ENCODE results near the gene PER3.
"Not testable (repeated sequence)": the region's sequence is repeated elsewhere in the genome, so short reads cannot be mapped to it uniquely, and the experiment has no call there.

The PER3 gene

DNA sequence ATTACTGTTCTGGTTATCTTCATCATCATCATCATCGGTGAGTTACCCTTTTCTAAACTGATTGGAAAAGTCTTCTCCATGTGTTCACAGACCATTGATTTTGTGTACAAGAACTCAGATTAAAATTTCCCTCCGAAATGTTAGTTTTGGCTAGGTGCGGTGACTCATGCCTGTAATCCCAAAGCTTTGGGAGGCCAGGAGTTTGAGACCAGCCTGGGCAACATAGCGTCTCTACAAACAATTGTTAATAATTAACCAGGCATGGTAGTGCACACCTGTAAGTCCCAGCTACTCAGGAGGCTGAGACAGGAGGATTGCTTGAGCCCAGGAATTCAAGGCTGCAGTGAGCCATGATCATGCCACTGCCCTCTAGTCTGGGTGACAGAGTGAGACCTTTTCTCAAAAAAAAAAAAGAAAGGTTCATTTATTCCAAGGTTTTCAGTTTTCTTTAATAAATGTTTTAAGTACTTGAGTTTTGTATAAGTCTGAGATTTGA, 5.9 kb upstream of the PER3 start:
- no peak for DNase-seq (ENCODE audit: low spot score)

DNA sequence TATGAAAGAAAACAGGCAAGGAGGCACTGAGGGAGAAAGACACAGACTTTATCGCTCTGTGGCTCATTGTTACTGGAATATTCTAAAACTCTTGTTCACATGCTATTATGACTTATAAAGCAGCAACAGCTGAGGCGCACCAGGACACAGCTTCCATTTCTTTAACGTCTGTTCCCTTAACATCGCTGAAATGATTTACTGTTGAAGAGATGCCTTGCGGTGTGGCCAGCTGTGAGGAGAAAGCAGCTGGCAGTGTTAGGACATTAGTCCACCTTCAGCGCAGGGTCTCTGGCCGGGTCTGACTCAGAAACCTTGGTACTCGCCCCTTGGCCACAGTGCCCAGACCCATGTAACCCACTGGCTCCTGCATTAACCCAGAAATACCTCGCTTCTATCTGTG, 3.1 kb upstream of the PER3 start:
- DNase-seq (ENCODE audit: low spot score), result no peak

DNA sequence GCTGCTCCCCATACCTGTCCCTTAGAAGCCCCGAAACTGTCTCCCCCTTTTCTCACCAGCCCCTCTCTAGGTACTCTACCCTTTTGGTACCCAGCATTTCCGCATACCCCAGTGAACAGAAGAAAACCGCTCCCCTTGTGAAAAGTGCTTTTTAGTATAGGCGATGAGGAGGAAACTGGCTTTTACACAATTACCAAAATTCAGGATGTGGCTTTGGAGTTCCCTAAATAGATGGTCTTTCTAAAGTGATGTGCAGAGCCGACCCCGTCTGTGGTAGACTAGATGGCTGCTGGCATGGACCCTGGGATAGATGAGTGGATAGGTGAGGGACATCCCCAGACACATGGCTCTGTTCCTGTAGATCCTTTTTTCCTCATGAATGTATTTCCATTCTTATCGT, 2.6 kb upstream of the PER3 start:
- DNase-seq (ENCODE audit: low spot score), result no peak

DNA sequence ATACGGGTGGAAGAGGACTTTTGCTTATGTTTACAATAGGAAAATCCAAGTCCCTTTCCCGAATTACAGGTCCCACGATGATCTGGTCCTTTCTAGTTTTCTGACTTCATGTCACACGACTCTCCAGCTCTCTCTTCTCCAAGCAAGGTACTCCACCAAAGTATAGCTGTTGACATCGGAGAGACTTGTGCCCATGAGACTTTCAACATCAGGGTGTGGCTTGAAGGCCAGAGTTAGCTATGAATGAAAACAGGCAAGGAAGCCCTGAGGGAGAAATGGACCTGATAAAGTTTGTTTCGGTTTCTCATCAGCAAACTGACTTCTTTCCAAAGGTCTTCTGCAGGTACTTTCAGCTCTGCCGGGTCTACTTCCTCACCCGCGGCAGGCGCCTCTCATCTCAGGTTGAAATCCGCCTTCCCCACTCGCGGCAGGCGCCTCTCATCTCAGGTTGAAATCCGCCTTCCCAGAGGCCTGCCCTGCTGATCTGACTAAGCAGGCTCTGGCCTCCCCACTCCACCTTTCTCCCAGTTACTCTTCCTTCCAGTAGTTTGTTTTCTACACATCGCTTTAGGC, 2.1 kb upstream of the PER3 start:
- no peak for DNase-seq (ENCODE audit: low spot score)

DNA sequence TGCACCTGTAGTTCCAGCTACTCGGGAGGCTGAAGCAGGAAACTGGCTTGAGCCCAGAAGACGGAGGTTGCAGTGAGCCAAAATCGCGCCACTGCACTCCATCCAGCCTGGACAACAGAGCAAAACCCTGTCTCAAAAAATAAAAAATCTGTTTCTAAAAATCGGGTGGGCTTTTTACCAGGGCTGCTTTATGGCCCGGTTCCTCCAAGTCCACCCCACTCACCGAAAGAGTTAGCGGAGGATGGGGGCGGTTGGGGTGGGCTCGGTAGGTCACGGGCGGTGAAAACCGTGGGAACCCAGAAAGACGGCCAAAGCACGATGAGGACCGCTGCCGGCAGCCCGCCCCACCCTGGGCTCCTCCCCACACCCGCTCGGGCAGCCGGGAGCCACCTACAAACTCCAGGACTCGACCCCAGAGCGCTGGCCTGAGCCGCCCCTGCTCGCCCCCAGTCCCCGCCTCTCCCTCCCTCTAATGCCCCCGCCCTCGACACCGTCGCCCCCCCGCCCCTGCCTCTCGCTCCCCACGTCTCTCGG, 846 bp upstream of the PER3 start:
- DNase-seq (ENCODE audit: low spot score), result peak; percentile 74

DNA sequence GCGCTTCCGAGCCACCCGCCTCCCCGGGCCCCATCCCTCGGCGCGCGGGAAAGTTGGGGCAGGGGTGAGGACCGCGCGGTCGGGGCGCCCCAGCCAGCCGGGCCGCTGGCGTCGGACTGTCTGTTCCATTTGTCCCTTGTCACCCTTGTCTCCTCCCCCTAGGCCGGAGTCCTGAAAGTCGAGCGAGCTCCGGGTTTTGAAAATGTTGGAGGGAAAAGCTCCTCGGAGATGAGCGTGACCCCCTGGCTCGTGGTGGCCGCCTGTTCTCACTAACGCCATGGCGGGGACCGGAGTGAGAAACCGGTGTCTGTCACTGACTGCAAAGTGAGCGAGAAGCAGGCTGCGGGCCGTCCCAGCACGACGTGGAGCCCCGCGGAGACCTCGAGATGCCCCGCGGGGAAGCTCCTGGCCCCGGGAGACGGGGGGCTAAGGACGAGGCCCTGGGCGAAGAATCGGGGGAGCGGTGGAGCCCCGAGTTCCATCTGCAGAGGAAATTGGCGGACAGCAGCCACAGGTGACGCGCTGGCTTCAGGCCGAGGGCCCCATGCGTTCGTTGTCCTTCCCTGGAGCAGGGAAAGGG, 491 bp downstream of the PER3 start:
- peak; percentile 50 for DNase-seq (ENCODE audit: low spot score)

DNA sequence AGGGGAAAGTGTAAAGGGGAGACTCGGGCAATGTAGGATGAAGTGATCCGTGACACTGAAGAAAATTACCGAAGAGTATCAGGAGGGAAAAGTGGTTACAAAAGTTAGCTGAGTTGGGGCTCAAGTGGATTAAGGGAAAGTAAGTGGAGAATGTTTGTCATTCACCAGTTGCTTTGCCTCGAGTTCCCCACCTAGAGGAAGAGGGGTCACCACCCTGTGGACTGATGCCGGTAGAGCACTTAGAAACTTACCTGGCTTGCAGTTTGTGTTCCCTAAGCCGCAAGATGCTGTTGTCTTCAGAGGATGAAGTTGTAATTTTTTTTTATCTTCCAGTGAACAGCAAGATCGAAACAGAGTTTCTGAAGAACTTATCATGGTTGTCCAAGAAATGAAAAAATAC, 1.0 kb downstream of the PER3 start:
- no peak for DNase-seq (ENCODE audit: low spot score)

DNA sequence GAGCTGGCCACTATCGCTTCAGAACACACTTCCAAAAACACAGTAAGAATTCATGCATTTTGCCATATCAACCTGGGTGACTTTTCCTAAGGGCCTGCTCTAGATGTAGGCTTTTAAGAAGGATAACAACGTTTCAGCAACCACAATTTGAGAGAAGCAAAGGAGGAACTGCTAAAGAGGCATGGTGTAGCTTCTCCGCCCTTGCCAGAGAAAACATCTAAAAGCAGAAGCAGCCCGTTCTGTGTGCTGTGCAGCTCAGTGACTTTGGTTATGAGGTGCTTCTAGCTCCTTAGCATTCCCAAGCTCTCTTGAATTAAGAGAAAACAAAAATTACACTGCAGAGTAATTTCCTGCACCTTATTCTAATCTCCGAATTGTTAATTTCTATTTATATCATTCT, 2.7 kb downstream of the PER3 start:
- DNase-seq (ENCODE audit: low spot score), result peak; percentile 31

DNA sequence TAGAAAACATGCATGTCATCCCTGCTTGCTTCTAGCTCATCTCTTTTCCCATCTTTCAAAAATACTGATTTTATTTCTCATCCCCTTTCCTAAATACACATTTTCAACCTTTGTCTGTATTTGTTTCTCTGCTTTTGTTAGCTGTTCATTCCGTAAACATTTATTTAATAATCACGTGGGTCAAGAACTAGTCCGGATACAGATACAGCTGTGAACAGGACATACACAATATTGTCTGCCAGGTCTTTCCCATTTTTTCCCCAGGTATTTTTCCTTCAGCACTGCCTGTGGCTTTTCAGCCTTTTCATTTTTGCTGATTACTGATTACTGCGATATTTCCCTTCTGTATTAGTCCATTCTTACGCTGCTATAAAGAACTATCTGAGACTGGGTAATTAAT, 5.7 kb downstream of the PER3 start:
- no peak for DNase-seq (ENCODE audit: low spot score)

DNA sequence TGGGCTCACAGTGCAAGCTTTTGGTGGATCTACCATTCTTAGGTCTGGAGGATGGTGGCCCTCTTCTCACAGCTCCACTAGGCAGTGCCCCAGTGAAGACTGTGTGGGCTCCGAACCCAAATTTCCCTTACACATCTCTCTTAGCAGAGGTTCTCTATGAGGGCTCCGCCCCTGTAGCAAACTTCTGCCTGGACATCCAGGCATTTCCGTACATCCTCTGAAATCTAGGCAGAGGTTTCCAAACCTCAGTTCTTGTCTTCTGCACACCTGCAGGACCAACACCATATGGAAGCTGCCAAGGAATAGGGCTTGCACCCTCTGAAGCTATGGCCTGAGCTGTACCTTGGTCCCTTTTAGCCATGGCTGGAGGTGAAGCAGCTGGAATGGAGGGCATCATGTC, 6.9 kb downstream of the PER3 start:
- DNase-seq (ENCODE audit: low spot score), result not testable (repeated sequence)

DNA sequence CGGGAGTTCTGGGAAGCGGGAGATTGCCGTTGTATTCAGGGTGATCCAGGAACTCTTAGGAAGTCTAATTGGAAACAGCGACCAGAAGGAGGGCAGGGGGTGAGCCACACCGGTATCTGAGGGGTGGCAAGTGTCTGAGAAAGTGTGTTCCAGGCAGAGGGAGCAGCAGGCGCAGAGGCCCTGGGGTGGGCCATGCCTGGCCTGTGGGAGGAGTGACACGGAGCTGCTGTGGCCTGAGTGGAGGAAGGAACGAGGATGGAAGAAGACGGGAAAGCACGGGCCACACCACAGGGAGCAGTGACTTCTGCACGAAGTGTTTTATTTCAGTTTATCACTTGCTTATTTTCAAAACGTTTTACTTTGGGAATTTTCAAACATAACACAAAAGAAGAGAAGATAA, 11.3 kb downstream of the PER3 start:
- no peak for DNase-seq (ENCODE audit: low spot score)

DNA sequence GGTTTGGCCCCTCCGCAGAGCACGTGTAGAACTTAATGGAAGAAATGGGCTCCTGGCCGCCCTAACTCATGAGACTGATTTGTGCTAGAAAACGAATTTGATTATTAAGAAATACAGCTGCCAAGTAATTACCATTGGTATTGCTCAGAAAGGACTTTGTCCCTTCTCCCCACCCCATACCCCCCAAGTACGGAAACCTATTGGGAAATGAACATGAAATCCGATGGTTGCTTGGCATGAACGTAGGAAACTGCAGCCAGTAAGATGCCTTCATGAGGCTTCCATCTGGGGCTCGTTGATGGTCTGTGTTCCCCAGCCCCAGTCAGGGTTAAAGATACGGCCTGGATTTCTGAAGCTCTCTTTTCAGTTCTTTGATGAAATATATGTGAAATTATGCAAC, 21.4 kb downstream of the PER3 start:
- DNase-seq (ENCODE audit: low spot score), result no peak

DNA sequence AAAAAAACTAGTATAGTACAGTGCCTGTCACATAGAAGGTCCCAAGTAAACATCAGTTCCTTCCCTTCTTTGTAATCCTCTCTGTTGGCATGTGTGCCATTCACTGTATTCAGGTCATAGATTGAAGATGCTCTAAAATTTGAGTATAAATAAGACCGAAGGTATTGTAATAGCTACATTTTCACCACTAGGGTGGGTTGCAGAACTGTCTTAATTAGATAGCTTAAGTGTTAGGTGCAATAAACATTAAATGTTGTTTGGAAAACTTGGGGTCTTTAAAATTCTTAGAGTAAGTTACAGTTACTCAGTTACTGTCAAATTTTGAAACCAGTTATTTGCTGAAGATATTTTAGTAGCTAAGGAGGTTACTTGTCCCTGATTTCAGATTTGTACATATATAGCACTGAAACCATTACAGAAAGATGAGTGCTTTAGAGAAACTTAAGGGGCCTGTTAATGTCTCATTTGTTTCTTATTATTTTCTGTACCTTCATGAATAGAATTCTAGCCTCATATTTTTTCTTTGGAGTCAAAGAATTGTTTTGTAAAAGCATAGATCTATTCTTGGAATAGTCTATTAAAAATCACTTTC, 24.3 kb downstream of the PER3 start:
- DNase-seq (ENCODE audit: low spot score), result no peak

DNA sequence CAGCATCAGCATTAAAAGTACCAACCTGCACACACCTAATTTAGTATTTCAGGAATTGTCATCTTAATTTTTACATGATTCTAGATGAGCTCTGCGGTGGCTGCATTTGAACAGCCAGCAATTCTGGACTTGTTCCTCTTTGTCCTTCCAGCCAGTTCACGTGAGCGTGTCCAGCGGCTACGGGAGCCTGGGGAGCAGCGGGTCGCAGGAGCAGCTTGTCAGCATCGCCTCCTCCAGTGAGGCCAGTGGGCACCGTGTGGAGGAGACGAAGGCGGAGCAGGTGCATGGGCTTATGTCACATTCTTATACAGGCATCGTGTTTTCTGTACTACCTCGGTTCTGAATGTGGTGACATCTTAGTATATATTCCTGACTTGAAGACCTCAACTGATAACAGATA, 25.7 kb downstream of the PER3 start:
- DNase-seq (ENCODE audit: low spot score), result no peak

DNA sequence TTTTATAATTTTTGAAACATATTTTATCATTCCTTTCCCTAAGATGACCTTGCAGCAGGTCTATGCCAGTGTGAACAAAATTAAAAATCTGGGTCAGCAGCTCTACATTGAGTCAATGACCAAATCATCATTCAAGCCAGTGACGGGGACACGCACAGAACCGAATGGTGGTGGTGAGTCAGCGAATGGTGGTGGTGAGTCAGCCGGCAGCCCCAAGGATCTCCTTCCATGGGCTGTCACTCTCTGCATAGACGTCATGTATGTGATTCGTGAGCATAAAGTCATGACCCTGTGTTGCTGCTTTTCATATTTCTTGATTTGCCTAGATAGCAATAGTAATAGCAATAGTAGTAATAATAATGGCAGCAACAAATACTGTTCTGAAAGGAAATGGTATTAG, 26.3 kb downstream of the PER3 start:
- DNase-seq (ENCODE audit: low spot score), result no peak

DNA sequence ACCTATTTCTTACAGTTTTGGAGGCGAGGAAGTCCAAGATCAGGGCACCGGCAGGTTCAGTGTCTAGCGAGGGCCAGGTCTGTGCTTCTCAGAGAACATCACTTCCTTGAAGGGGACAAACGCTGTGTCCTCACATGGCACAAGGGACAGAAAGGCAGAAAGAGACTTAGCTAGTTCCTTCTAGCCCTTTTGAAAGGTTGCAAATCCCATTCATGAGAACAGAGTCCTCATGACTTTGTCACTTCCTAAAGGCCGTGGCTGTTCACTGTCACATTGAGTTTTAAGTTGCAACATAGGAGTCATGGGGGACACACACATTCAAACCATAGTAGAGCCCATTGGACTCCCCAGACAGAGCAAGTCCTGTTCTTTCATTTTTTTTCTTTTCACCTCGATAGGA, 27.4 kb downstream of the PER3 start:
- no peak for DNase-seq (ENCODE audit: low spot score)

DNA sequence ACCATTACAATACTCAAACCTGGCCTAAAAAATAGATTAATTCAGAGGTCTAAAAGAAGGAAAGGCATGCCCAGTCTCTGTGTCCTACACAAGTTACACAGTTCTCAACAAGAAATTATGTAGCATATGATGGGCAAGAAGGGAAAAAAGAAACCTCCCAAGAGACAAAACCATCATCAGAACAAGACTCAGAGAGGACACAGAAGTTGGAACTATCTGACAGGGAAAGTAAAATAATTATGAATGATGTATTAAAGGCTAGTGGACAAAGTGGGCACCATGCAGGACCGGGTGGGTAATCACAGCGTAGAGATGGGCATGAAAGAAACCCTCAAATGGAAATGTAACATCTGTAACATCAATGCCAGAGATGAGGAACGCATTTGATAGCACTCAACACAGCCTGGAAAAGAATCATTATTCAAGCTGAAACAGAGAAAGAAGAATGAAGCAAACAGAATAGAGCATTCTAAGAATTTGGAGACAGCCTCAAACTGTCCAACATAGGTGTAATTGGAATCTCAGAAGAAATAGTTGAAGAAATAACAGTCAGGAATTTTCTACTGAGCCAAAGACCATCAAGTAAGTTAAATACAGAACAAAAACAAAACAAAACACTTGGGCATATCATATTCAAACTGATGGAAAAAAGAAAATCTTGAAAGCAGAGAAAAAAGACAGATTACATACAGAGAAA, 29.7 kb downstream of the PER3 start:
- no peak for DNase-seq (ENCODE audit: low spot score)

DNA sequence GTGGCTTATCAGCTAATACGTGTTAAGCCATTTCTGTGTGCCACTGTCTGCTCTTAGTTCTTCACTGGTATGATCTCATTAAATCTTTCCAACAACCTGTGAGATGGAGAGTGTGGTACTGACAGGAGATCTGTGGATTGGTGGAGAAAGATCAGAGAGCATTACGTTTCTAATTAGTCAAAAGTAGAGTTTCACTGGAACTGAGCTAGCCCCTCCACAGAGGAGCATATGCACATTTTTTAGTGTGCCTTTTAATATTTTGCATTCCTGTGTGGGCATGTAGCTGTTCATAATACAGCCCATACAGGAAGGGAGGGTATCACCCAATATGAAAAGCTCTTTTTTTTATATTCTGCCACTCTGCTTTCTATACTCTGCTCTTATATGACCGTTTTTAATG, 37.2 kb downstream of the PER3 start:
- DNase-seq (ENCODE audit: low spot score), result no peak

DNA sequence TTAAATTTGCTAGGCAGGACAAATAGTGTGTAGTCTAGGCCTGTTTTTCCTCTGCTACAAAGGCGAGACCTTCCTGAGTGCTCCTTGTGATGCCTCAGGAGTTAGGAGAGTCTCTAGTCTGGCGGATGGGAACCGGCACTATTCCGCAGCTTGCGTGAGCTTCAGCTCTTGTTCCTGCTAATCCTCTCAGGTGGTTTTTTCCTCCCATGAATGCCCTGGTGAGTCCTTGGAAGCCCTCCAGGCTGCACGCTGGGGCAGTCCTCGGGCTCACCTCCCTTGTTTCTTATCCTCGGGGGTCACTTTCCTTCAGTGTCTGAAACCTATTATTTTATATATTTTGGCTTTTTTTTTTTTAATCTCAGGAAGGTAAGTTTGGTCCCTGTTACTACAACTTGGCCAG, 40.6 kb downstream of the PER3 start:
- DNase-seq (ENCODE audit: low spot score), result no peak

DNA sequence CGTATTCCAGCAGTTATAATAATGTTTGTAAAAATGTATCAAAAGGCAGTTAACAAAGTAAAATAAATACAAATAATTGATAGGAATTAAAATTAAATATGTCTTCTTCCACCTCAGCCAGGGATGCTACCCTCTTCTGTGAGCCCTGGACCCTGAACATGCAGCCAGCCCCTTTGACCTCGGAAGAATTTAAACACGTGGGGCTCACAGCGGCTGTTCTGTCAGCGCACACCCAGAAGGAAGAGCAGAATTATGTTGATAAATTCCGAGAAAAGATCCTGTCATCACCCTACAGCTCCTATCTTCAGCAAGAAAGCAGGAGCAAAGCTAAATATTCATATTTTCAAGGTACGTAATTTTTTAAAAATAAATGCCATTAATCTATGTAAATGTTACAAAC, 42.3 kb downstream of the PER3 start:
- no peak for DNase-seq (ENCODE audit: low spot score)

DNA sequence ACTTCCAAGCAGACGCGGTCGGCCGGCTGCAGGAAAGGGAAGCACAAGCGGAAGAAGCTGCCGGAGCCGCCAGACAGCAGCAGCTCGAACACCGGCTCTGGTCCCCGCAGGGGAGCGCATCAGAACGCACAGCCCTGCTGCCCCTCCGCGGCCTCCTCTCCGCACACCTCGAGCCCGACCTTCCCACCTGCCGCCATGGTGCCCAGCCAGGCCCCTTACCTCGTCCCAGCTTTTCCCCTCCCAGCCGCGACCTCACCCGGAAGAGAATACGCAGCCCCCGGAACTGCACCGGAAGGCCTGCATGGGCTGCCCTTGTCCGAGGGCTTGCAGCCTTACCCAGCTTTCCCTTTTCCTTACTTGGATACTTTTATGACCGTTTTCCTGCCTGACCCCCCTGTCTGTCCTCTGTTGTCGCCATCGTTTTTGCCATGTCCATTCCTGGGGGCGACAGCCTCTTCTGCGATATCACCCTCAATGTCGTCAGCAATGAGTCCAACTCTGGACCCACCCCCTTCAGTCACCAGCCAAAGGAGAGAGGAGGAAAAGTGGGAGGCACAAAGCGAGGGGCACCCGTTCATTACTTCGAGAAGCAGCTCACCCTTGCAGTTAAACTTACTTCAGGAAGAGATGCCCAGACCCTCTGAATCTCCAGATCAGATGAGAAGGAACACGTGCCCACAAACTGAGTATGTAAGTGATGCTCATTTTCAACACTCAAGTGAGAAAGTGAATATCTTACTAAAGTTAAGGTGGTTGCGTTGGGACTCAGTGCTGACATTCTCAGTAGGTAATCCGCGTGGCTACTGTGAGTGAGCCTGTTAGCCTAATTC, 43.2 kb downstream of the PER3 start:
- DNase-seq (ENCODE audit: low spot score), result no peak

DNA sequence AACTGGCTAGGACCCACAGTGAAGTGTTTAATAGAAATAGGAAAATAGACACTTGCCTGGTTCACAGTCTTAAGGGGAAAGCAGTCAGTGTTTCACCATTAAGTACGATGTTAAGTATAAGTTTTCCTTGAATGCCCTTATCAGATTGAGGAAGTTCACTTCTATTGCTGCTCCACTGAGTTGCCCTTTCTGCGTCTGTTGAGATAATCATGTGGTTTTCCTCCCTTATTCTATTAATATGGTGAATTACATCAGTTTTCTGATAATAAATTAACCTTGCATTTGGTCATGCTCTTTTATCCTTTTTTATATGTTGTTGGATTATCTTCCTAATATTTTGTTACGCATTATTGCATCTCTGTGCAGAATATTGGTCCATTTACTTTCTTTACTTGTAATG, 47.4 kb downstream of the PER3 start:
- no peak for DNase-seq (ENCODE audit: low spot score)

Data from cerebellar cortex (tissue), 1 donor.